ENCODE results near the gene CDK17.

DNA sequence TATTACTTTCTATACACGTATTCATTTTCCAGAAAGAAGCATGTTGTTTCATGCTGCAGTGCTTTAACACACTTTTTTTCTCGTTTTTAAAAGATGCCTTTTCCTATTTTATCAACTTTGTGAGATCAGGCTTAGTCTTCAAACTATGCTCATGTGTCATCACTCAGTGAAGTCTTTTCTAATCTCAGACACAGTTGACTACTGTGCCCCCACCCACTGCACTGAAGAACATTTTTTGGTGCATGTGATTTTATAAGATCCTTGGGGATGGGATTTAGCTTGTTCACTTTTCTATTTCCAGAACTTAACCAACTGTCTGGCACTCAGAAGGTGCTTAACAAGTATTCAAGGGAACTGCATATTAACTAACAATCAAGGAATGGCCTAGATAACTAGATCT, 85.5 kb downstream of the CDK17 start:
- TF ChIP-seq, protein P1, sequence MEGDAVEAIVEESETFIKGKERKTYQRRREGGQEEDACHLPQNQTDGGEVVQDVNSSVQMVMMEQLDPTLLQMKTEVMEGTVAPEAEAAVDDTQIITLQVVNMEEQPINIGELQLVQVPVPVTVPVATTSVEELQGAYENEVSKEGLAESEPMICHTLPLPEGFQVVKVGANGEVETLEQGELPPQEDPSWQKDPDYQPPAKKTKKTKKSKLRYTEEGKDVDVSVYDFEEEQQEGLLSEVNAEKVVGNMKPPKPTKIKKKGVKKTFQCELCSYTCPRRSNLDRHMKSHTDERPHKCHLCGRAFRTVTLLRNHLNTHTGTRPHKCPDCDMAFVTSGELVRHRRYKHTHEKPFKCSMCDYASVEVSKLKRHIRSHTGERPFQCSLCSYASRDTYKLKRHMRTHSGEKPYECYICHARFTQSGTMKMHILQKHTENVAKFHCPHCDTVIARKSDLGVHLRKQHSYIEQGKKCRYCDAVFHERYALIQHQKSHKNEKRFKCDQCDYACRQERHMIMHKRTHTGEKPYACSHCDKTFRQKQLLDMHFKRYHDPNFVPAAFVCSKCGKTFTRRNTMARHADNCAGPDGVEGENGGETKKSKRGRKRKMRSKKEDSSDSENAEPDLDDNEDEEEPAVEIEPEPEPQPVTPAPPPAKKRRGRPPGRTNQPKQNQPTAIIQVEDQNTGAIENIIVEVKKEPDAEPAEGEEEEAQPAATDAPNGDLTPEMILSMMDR (IDR thresholded peaks at IDR 0.05 in 8 of 11, conservative IDR thresholded peaks at IDR 0.05 in 3 of 11), result no peak
- TF ChIP-seq POLR2A (IDR thresholded peaks at IDR 0.05) (no peak), POLR2AphosphoS5 (IDR thresholded peaks at IDR 0.05) (no peak)
